ENCODE data around the gene PCDHA6.
"Not testable (repeated sequence)": the region's sequence is repeated elsewhere in the genome, so short reads cannot be mapped to it uniquely, and the experiment has no call there.

The PCDHA6 gene

DNA sequence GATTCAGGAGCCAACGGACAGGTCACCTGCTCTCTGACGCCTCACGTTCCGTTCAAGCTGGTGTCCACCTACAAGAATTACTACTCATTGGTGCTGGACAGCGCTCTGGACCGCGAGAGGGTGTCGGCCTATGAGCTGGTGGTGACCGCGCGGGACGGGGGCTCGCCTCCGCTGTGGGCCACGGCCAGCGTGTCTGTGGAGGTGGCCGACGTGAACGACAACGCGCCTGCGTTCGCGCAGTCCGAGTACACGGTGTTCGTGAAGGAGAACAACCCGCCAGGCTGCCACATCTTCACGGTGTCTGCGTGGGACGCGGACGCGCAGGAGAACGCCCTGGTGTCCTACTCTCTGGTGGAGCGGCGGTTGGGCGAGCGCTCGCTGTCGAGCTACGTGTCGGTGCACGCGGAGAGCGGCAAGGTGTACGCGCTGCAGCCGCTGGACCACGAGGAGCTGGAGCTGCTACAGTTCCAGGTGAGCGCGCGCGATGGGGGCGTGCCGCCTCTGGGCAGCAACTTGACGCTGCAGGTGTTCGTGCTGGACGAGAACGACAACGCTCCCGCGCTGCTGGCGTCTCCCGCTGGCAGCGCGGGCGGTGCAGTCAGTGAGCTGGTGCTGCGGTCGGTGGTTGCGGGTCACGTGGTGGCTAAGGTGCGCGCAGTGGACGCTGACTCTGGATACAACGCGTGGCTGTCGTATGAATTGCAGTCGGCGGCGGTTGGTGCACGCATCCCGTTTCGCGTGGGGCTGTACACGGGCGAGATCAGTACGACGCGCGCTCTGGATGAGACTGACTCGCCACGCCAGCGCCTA is 29.6 kb downstream of the PCDHA6 start:
- no peak for DNase-seq (ENCODE audit: low read depth in 1 of 2, low spot score in 1 of 2)

DNA sequence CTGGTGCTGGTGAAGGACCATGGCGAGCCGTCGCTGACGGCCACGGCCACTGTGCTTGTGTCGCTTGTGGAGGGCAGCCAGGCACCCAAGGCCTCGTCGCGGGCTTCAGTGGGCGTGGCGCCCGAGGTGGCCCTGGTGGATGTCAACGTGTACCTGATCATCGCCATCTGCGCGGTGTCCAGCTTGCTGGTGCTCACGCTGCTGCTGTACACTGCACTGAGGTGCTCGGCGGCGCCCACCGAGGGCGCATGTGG is 30.2 kb downstream of the PCDHA6 start:
- DNase-seq (ENCODE audit: low read depth in 1 of 2, low spot score in 1 of 2): no peak

DNA sequence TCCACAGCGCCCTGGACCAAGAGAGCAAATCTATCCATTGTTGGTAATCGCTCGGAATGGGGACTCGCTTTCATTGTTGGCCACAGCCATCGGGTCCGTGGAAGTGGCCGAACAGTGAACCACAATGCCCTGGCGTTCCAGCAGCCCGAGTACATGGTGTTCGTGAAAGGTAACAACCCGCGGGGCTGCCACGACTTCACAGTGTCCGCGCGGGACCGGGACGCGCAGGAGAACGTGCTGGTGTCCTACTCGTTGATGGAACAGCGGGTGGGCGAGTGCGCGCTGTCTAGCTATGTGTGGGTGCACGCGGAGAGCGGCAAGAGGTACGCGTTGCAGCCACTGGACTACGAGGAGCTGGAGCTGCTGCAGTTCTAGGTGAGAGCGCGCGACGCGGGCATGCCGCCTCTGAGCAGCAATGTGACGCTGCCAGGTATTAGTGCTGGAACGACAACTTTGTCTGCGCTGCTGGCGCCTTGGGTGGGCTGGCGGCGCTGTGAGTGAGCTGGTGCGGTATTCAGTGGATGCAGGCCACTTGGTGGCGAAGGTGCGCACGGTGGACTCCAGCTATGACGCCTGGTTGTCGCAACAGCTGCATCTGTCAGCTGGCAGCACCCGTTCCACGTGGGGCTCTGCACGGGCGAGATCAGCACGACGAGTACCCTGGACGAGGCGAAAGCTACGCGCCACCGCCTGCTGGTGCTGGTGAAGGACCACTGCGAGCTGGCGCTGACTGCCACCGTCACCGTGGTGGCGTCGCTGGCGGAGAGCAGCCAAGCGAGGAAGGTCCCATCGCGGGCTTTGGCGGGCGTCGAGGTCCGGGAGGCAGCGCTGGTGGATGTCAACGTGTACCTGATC is 34.9 kb downstream of the PCDHA6 start:
- DNase-seq (ENCODE audit: low read depth in 1 of 2, low spot score in 1 of 2): no peak

DNA sequence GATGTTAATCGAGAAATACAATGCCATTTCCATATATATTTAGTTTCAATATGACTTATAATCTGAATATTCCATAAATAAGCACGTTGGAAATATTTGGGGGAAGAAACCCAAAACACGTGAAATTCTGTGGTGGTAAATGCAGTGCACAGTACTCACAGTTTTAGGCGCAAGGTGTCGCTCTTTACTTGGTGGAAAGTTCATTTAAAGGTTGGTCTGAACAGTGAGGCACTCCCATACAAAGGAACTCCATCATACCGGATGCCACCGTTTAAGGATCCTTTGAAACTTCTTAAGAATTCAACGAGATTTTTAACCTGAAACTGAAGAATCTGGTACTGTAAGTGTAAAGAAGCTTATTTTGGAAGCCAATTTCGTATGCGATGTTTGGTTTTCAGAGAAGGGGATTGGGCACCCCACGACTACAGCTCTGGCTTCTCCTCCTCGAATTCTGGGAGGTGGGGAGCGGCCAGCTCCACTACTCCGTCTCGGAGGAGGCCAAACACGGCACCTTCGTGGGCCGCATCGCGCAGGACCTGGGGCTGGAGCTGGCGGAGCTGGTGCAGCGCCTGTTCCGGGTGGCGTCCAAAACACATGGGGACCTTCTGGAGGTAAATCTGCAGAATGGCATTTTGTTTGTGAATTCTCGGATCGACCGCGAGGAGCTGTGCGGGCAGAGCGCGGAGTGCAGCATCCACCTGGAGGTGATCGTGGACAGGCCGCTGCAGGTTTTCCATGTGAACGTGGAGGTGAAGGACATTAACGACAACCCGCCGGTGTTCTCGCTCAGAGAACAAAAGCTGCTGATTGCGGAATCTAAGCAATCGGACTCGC is 41.2 kb downstream of the PCDHA6 start, which contains the start of gene PCDHA11:
Gene PCDHA11, plus strand, starts transcription at position 237 of the 834 bp plus-strand sequence. Its CDS starts 147 bp downstream, at position 384.
- no peak for DNase-seq (ENCODE audit: low read depth in 1 of 2, low spot score in 1 of 2)

DNA sequence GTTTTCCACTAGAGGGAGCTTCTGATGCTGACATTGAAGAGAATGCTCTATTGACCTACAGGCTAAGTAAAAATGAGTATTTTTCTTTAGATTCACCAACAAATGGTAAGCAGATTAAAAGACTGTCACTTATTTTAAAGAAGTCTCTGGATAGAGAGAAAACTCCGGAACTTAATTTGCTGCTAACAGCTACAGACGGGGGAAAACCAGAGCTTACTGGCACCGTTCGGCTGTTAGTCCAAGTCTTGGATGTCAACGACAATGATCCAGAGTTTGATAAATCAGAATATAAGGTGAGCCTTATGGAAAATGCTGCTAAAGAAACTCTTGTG is 41.8 kb downstream of the PCDHA6 start:
- DNase-seq (ENCODE audit: low read depth in 1 of 2, low spot score in 1 of 2): no peak

DNA sequence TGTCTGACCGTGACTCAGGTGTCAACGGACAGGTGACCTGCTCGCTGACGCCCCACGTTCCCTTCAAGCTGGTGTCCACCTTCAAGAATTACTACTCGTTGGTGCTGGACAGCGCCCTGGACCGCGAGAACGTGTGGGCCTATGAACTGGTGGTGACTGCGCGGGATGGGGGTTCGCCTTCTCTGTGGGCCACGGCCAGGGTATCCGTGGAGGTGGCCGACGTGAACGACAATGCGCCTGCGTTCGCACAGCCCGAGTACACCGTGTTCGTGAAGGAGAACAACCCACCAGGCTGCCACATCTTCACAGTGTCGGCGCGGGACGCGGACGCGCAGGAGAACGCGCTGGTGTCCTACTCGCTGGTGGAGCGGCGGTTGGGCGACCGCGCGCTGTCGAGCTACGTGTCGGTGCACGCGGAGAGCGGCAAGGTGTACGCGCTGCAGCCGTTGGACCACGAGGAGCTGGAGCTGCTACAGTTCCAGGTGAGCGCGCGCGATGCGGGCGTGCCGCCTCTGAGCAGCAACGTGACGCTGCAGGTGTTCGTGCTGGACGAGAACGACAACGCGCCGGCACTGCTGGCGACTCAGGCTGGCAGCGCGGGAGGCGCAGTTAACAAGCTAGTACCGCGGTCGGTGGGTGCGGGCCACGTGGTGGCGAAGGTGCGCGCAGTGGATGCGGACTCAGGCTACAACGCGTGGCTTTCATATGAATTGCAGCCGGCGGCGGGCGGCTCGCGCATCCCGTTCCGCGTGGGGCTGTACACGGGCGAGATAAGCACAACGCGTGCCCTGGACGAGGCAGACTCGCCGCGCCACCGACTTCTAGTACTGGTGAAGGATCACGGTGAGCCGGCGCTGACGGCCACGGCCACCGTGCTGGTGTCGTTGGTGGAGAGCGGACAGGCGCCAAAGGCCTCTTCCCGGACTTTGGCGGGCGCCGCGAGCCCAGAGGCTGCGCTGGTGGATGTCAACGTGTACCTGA is 42.8 kb downstream of the PCDHA6 start:
- no peak for DNase-seq (ENCODE audit: low read depth in 1 of 2, low spot score in 1 of 2)

DNA sequence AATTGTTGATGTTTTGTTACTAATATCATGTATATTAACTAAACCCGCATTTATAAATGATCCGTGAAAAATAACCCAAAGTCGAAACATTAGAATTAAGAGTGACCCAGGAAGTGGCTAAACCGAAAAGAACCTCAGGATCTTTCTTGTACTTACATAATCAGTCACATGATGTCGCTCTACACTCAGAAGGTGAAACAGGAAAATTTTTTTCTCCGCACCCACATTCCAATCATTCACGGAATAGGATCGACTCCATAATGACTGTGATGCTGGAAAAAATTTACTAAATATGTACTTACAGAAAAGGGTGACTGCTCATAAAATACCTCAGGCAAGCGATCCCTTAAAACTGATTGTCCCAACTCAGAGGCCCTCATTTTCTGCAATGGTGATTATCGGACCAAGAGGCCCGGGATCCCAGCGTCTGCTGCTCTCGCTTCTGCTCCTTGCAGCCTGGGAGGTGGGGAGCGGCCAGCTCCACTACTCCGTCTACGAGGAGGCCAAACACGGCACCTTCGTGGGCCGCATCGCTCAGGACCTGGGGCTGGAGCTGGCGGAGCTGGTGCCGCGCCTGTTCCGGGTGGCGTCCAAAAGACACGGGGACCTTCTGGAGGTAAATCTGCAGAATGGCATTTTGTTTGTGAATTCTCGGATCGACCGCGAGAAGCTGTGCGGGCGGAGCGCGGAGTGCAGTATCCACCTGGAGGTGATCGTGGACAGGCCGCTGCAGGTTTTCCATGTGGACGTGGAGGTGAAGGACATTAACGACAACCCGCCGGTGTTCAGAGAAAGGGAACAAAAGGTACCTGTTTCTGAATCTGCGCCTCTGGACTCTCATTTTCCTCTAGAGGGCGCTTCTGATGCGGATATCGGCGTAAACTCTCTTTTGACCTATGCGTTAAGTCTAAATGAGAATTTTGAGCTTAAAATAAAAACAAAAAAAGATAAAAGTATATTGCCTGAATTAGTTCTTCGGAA is 47.6 kb downstream of the PCDHA6 start, which contains the start of gene PCDHA12:
Gene PCDHA12, plus strand, starts transcription at position 224 of the 981 bp plus-strand sequence. Its CDS starts 165 bp downstream, at position 389.
- DNase-seq (ENCODE audit: low read depth in 1 of 2, low spot score in 1 of 2): no peak

DNA sequence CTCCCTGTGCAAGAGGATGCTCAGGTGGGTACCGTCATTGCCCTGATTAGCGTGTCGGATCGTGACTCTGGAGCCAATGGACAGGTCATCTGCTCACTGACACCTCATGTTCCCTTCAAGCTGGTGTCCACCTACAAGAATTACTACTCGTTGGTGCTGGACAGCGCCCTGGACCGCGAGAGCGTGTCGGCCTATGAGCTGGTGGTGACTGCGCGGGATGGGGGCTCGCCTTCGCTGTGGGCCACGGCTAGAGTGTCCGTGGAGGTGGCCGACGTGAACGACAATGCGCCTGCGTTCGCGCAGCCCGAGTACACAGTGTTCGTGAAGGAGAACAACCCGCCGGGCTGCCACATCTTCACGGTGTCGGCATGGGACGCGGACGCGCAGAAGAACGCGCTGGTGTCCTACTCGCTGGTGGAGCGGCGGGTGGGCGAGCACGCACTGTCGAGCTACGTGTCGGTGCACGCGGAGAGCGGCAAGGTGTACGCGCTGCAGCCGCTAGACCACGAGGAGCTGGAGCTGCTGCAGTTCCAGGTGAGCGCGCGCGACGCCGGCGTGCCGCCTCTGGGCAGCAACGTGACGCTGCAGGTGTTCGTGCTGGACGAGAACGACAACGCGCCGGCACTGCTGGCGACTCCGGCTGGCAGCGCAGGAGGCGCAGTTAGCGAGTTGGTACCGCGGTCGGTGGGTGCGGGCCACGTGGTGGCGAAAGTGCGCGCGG is 48.9 kb downstream of the PCDHA6 start:
- DNase-seq (ENCODE audit: low read depth in 1 of 2, low spot score in 1 of 2): not testable (repeated sequence)

DNA sequence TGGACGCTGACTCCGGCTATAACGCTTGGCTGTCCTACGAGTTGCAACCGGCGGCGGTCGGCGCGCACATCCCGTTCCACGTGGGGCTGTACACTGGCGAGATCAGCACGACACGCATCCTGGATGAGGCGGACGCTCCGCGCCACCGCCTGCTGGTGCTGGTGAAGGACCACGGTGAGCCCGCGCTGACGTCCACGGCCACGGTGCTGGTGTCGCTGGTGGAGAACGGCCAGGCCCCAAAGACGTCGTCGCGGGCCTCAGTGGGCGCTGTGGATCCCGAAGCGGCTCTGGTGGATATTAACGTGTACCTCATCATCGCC is 49.5 kb downstream of the PCDHA6 start:
- DNase-seq (ENCODE audit: low read depth in 1 of 2, low spot score in 1 of 2): no peak
